GM12872 (cell line): Measurements from ENCODE around the gene ETV6.

Experiments used
- TF ChIP-seq, protein P1 (sequence below): IDR thresholded peaks from 3 replicates; pipeline ENCODE4 v1.5.1; 2011; ENCODE audit warnings: low read depth, mild to moderate bottlenecking, low read length, moderate library complexity; ENCODE audit not compliant: insufficient read depth

ETV6 gene

DNA sequence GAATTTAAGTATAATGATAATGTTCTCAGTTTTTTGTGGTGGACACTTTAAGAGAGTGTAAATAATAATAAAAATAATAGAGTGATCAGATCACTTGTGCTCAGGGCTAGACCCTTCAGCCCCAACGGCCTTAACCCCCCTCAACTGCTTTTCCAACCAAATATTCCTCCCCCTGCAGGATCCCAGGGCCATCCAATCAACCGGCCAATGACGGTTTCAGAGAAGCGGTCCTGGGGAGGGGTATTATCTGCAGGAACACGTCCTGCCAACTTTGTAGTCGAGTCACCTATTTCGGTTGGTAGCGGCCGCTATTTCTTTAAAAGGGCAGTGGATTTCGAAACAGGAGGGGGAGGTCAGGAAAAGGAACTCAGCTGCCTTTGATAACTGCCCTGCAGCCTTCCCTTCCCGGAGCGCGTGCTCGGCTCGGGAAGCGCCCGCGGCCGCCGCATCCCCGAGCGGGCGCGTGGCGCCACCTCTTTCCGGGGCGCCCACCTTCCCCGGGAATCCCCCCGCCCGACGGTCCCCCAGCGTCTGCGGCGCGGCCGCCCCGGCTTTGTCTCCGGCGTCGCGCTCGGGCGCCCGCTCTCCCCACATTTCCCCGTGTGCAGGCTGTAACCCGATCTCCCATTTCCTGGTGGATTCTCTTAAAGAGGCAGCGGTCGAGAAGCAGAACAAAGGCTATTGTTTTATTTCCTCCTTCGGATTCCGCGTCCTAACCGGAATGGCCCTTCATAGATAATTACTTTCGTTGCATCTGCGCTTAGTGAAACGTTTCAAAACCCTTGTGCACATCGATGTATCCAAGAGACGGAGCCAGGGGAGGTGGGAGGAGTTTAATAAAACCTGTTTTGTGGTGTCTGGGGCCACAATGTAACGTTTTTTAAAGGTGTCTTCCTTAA is 711 bp upstream of the ETV6 start:
- TF ChIP-seq, protein P1, sequence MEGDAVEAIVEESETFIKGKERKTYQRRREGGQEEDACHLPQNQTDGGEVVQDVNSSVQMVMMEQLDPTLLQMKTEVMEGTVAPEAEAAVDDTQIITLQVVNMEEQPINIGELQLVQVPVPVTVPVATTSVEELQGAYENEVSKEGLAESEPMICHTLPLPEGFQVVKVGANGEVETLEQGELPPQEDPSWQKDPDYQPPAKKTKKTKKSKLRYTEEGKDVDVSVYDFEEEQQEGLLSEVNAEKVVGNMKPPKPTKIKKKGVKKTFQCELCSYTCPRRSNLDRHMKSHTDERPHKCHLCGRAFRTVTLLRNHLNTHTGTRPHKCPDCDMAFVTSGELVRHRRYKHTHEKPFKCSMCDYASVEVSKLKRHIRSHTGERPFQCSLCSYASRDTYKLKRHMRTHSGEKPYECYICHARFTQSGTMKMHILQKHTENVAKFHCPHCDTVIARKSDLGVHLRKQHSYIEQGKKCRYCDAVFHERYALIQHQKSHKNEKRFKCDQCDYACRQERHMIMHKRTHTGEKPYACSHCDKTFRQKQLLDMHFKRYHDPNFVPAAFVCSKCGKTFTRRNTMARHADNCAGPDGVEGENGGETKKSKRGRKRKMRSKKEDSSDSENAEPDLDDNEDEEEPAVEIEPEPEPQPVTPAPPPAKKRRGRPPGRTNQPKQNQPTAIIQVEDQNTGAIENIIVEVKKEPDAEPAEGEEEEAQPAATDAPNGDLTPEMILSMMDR: no peak

DNA sequence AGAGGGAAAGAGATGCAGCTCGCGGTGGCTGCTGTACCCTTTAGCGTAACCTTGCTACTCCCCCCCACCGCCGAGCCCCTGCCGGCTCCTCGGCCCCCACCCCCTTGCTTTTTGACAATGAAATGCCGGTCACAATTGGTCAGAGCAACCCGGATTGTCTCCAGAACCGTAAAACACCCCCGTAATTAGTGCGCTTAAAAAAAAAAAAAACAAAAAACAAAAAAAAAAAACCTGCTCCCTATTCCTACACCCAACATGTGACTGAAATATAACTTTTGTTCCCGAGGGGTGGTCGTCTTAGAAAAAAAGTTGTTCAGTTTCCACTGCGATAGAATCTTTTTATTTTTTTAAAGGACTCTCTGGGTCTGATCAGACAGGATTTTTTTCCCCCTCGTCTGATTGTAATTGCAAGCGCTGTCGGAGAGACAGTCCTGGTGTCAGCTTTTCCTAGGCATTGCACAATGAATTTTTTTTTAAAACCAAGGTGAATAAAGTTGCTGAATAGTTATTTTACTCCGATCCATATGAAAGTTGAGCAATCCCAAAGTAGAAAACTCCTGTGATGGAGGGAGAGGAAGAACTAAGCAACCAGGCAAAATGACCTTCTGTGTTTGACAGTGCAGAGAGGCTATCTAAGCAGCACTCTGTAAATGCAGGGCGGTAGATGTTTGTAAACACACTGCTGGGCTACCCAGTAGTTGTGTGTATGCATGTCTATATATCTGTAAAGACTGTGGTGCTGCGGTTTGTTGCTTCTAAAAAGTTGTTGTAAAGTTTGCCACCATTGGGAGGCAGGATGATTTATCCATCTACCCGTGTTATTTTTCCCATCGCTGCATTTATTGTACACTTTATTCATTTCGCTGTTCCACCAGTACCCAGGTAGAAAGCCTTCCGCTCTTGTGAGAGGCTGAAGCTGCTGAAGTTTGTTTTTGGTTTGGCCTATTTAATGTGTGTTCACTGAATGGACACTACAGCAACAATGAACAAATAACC is 1.1 kb downstream of the ETV6 start:
- TF ChIP-seq, protein P1: no peak

DNA sequence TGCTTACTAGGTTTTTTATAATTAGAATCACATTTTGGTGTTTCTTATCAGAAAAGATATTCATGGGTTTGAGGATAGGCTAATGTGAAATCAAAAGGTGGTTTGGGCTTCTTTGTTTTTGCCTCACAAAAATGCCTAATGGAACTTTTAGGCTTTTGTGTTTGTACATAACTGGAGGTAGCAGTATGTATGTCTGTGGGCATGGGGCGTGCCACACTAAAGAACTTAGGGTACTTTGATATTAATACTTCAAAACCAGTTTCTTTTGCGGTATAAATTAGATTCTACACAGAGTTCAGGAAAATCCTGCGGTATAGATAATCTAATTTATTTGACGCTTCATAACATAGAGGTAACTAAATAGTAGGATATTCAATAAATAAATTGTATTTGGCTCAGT is 1.9 kb downstream of the ETV6 start:
- TF ChIP-seq, protein P1: no peak

DNA sequence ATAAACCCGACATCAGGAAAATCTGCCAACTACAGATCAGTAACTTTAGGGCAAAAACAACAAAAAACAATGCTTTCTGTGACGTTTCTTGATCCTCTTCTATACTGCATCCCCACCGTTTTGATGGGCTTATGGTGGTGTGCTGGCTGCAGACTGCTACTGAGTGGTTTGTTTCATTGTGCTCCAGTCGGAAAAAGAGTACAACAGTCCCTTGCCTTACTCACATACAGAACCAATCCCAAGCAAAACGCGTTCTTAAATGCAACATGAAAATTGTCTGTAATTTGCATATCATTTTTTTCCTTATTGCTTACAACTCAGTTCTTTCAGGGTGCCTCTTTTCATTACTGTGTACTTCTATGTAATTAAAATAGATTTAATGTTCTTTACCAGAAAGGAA is 2.3 kb downstream of the ETV6 start:
- TF ChIP-seq, protein P1: no peak

DNA sequence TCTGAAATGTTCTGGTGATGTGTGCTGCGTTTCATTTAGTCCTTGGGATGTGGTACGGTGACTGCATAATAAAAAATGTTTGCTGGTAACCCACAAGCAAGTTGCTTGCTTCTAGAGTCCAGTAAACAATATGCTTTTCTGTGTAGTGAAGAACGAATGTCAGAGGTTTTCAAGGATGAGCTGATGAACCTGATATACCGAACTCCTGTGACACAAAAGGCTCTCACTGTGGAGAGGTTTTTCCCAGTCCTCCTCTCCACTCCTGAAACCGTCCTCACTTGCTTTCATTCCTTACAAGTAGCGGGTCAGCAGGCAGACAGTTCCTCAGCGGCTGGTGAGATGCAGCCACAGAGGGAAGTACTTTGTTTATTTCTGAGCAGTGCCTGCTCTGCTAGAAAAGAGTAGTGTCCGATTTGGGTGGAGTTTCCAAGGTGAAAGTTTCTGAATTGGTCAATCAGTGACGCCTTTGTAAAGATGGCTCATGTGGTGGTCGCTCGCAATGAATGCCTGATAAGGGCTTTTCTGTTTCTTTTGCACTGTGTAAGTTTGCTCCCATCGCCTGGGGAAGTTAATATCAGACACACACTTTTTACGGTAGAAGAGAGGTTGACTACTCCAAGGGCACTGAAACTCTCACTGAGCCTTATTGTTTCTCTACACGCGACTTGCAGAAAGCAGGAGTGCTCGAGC is 3.0 kb downstream of the ETV6 start:
- TF ChIP-seq, protein P1: no peak

DNA sequence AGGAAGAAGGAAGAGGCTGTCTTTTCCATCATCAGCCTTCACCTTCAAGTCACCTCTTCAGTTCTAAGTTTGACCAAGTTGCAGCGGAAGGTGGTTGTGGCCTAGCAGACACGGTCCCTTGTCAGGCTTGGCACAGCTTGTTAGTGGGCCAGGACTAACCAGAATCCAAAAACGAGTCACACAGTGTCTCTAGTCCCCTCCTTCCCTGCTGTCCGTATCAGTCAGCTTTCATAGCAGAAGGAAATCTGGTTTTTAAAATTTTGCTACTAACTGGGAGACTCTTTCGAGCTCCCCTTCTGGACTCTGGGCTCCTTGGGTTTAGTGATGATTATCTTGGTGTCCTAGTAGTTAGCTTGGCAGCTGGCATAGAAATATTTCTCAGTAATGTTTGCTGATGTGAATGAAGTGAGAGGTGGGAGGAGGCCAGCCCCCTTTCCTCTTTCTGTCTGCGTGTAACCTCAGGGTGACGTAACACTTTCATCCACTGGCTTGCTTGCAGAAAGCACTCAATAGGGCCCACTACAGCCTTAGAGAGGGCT is 3.8 kb downstream of the ETV6 start:
- TF ChIP-seq, protein P1: no peak
